ENCODE results near the gene CTNNA3.

Gene CTNNA3

DNA sequence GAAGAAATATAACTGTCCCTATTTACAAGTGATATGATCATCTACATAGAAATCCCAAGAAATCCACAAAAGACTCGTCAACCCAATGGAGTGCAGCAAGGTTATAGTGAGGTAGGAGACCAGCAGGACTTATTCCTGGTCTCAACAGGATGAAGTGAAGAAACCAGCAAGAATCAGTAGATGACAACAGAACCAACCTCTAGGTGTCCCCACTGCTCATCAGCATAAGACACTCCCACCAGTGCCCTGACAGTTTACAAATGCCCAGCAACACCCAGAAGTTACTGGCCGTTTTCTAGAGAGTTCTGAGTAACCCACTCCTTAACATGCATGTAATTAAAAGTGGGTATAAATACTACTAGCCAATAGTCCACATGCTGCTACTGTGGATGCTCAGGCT, 1240.7 kb downstream of the CTNNA3 start:
- H3K4me1 ChIP-seq (ENCODE audit: control insufficient read depth in 1 of 2, insufficient read depth in 1 of 2, low read depth in 1 of 2, low read length in 1 of 2): no peaks in the 10 kb centered on the region
- H3K27ac ChIP-seq: no peak overlapping the region
- TF ChIP-seq, protein P1, sequence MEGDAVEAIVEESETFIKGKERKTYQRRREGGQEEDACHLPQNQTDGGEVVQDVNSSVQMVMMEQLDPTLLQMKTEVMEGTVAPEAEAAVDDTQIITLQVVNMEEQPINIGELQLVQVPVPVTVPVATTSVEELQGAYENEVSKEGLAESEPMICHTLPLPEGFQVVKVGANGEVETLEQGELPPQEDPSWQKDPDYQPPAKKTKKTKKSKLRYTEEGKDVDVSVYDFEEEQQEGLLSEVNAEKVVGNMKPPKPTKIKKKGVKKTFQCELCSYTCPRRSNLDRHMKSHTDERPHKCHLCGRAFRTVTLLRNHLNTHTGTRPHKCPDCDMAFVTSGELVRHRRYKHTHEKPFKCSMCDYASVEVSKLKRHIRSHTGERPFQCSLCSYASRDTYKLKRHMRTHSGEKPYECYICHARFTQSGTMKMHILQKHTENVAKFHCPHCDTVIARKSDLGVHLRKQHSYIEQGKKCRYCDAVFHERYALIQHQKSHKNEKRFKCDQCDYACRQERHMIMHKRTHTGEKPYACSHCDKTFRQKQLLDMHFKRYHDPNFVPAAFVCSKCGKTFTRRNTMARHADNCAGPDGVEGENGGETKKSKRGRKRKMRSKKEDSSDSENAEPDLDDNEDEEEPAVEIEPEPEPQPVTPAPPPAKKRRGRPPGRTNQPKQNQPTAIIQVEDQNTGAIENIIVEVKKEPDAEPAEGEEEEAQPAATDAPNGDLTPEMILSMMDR (IDR thresholded peaks at IDR 0.05): no peak
- no peaks in the 10 kb centered on the region for H3K9me3 ChIP-seq
- H3K36me3 ChIP-seq: no peaks in the 10 kb centered on the region
- H3K4me3 ChIP-seq (ENCODE audit: low read depth in 1 of 2, low read length in 1 of 2): no peak overlapping the region
- no peaks in the 10 kb centered on the region for H3K27me3 ChIP-seq

DNA sequence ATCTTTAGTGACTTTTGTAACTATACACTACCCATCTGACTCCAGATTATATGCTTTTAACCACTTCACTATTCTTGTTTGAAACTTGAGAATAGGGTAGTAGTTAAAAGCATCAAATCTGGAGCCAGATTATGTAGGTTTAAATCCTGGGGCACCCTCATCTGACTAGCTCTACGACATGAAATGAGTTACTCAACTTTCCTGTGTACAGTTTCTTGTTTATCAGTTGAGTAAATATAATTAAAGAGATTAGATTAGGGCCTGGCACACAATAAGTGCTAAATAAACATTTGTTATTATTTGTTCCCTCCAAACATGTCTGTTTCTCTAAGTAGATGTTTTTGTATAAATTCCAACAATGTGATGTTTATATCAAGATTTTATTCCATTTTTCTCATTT, 1255.4 kb downstream of the CTNNA3 start:
- TF ChIP-seq, protein P1 (IDR thresholded peaks at IDR 0.05): no peak
- H3K4me3 ChIP-seq (ENCODE audit: low read depth in 1 of 2, low read length in 1 of 2): no peak overlapping the region

DNA sequence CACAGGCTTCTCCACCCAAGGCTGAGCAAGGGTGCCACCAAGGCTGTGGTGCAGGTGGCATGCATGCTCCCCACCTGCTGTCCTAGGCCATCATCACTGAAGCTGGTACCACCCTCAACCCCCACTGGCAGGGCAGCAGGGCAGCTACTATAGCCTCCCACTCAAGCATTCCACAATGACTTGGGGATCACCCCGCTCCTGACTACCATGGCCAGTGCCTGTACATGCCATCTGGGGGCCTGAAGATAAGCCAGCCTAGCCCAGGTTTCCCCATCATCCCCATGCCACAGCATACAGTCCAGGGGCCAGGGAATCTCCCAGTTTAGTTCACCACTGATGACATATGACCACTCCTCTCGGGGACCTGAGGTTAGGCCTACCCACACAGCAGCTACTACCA, 1281.1 kb downstream of the CTNNA3 start:
- H3K4me1 ChIP-seq (ENCODE audit: control insufficient read depth in 1 of 2, insufficient read depth in 1 of 2, low read depth in 1 of 2, low read length in 1 of 2): no peaks in the 10 kb centered on the region
- H3K9me3 ChIP-seq: no peaks in the 10 kb centered on the region
- TF ChIP-seq, protein P1 (IDR thresholded peaks at IDR 0.05): no peak
- H3K4me3 ChIP-seq (ENCODE audit: low read depth in 1 of 2, low read length in 1 of 2): no peak overlapping the region
- H3K27ac ChIP-seq: no peak overlapping the region
- no peaks in the 10 kb centered on the region for H3K27me3 ChIP-seq
- H3K36me3 ChIP-seq: no peaks in the 10 kb centered on the region

More for the DNA sequence above, 1255.4 kb downstream of the CTNNA3 start:
- H3K27me3 ChIP-seq: no peaks in the 10 kb centered on the region
- no peak overlapping the region for H3K27ac ChIP-seq
- no peaks in the 10 kb centered on the region for H3K9me3 ChIP-seq
- H3K36me3 ChIP-seq: no peaks in the 10 kb centered on the region
- no peaks in the 10 kb centered on the region for H3K4me1 ChIP-seq (ENCODE audit: control insufficient read depth in 1 of 2, insufficient read depth in 1 of 2, low read depth in 1 of 2, low read length in 1 of 2)

DNA sequence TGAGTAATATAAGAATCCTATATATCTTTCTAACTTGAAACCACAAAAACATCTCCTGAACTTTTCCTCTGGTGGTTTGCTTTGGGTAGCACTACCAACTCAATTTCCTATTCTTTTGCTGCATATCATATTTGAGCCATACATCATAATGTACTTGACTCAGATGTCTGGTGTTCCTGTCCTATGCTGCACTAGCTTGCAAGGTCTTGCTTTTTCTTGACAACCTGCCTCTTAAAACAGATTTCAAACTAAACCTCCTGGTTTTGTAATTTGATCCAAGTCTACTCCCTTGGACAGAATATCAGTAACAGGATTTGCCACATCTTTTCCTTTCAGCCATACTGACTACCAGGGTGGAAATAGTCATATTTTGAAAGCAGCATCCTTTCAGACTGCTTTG, 1290.4 kb downstream of the CTNNA3 start:
- Histone ChIP-seq H3K4me3 (ENCODE audit: low read depth in 1 of 2, low read length in 1 of 2) (no peak overlapping the region), H3K9me3 (no peaks in the 10 kb centered on the region), H3K4me1 (ENCODE audit: control insufficient read depth in 1 of 2, insufficient read depth in 1 of 2, low read depth in 1 of 2, low read length in 1 of 2) (no peaks in the 10 kb centered on the region), H3K27me3 (no peaks in the 10 kb centered on the region), H3K27ac (no peak overlapping the region), H3K36me3 (no peaks in the 10 kb centered on the region)
- TF ChIP-seq, protein P1 (IDR thresholded peaks at IDR 0.05): no peak

DNA sequence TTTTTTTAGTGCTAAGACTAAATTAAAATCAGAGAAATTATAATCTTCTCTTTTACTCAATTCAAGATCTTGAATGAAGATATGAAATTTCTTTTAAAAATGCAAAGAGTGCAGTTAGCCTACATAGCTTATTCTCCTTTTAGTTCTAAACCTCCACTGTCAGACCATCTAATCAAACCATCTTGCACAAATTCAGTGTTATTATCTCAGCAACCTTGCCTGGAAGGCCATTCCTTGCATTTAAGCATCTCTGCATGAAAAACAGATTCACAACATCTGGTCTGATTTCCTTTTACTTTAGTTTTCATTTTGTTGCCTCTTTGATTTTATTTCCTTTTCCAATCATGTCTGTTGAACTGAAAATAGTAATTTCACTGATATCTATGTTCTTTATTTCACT, 1297.3 kb downstream of the CTNNA3 start:
- H3K27me3 ChIP-seq: no peaks in the 10 kb centered on the region
- H3K36me3 ChIP-seq: no peaks in the 10 kb centered on the region
- TF ChIP-seq, protein P1 (IDR thresholded peaks at IDR 0.05): no peak
- no peaks in the 10 kb centered on the region for H3K4me1 ChIP-seq (ENCODE audit: control insufficient read depth in 1 of 2, insufficient read depth in 1 of 2, low read depth in 1 of 2, low read length in 1 of 2)
- no peaks in the 10 kb centered on the region for H3K9me3 ChIP-seq
- H3K4me3 ChIP-seq (ENCODE audit: low read depth in 1 of 2, low read length in 1 of 2): no peak overlapping the region
- no peak overlapping the region for H3K27ac ChIP-seq
